Panc1 (cell line): ENCODE results near the gene FRMPD1. TPM values are rescaled to one million over a fixed set of nuclear protein-coding genes. Genes with fewer than 3 reads are reported as not detected.

ENCODE experiments used
- ATAC-seq: fragments of 200-7000 bp; cut with Tn5 transposase; 2 replicates; pipeline ENCODE4 v1.9.1; 2020; ENCODE audit warnings: mild to moderate bottlenecking, moderate library complexity
- BruUV-seq: library from RNA; stranded (reverse); fragments of 400-500 nt; replicated peaks from 2 replicates; lab custom pipeline; 2021; lab: Mats Ljungman, UMichigan
- CTCF ChIA-PET: fragments of 300-600 bp; sonication (Branson Sonifier 250); formaldehyde crosslinking; loops from one replicate; lab custom pipeline; 2022; ENCODE audit warnings: antibody characterized with exemption; lab: Charles Lee
- POLR2A ChIA-PET: fragments of 300-600 bp; sonication (Branson Sonifier 250); formaldehyde crosslinking; loops from one replicate; lab custom pipeline; 2022; ENCODE audit warnings: antibody characterized with exemption; lab: Charles Lee
- DNase-seq: peaks from one replicate; pipeline ENCODE4 v3.0.0-alpha.2; 2010; ENCODE audit warnings: low read depth, low spot score
- H3K27ac ChIP-seq: 2 replicates; pipeline ENCODE4 v1.5.1; 2011; ENCODE audit warnings: mild to moderate bottlenecking, low read length, inconsistent platforms
- H3K27me3 ChIP-seq: fragments of 200-500 bp; sonication (Bioruptor generic); 2 replicates; pipeline ENCODE4 v1.6.0; 2014; ENCODE audit warnings: low read length, inconsistent platforms; ENCODE audit not compliant: control insufficient read depth, insufficient read depth
- H3K36me3 ChIP-seq: fragments of 200-500 bp; sonication (Bioruptor generic); 2 replicates; pipeline ENCODE4 v1.5.1; 2014; ENCODE audit warnings: inconsistent platforms, mild to moderate bottlenecking, low read length, moderate library complexity; ENCODE audit not compliant: control insufficient read depth, insufficient read depth
- H3K4me1 ChIP-seq: 2 replicates; pipeline ENCODE4 v1.5.1; 2011; ENCODE audit warnings: inconsistent platforms, mild to moderate bottlenecking, low read length, moderate library complexity; ENCODE audit not compliant: control insufficient read depth, insufficient read depth
- H3K4me3 ChIP-seq, 2 experiments: 2 replicates each; pipeline ENCODE4 v1.5.1; 2011 to 2012; ENCODE audit warnings: low read depth in 2 of 2, low read length in 2 of 2, mild to moderate bottlenecking in 2 of 2, inconsistent platforms in 1 of 2, moderate library complexity in 1 of 2
- H3K9me3 ChIP-seq: fragments of 200-500 bp; sonication (Bioruptor generic); 2 replicates; pipeline ENCODE4 v1.5.1; 2014; ENCODE audit warnings: low read depth, mild to moderate bottlenecking, inconsistent platforms, low read length, moderate library complexity; ENCODE audit not compliant: control insufficient read depth, insufficient read depth
- CTCF ChIP-seq: fragments of 450-650 bp; IDR thresholded peaks from 2 replicates; pipeline ENCODE4 v1.5.1; 2017; ENCODE audit warnings: mild to moderate bottlenecking
- POLR2AphosphoS5 ChIP-seq: IDR thresholded peaks from 2 replicates; pipeline ENCODE4 v1.6.1; 2012; ENCODE audit warnings: mild to moderate bottlenecking, low read depth, low read length, moderate library complexity
- SIN3A ChIP-seq: IDR thresholded peaks from 2 replicates; pipeline ENCODE4 v1.6.1; 2012; ENCODE audit warnings: low read depth, mild to moderate bottlenecking, low read length, moderate library complexity, borderline replicate concordance; ENCODE audit not compliant: insufficient read depth
- TCF7L2 ChIP-seq: IDR thresholded peaks from 2 replicates; pipeline ENCODE4 v1.6.1; 2011; ENCODE audit warnings: mild to moderate bottlenecking, low read depth, low read length, inconsistent platforms
- in situ Hi-C: cut with HindIII; loops from 2 replicates; pipeline ENCODE4 v1.10.0; 2016; ENCODE audit warnings: low sequenced_read_pairs, low pct_unique_long_range_greater_than_20kb
- intact Hi-C: fragments of 100-400 bp; cut with micrococcal nuclease; formaldehyde crosslinking; loops from one replicate; pipeline ENCODE4 v1.10.0; 2022; ENCODE audit not compliant: unreplicated experiment
- total RNA-seq: library from RNA; stranded (reverse); gene quantifications from one replicate; pipeline ENCODE4 v1.2.1, GENCODE V29; 2021; ENCODE audit not compliant: unreplicated experiment
- TF ChIP-seq, protein P1 (sequence below), 2 experiments: IDR thresholded peaks; 2 replicates each; pipeline ENCODE4 v1.6.1; 2011 to 2012; ENCODE audit warnings: low read depth in 2 of 2, control low read depth in 1 of 2, low read length in 1 of 2, mild to moderate bottlenecking in 1 of 2, moderate library complexity in 1 of 2; ENCODE audit not compliant: insufficient read depth in 1 of 2

Gene FRMPD1
- total RNA-seq, 1 experiment from 2014 or later: 0.21 TPM

DNA sequence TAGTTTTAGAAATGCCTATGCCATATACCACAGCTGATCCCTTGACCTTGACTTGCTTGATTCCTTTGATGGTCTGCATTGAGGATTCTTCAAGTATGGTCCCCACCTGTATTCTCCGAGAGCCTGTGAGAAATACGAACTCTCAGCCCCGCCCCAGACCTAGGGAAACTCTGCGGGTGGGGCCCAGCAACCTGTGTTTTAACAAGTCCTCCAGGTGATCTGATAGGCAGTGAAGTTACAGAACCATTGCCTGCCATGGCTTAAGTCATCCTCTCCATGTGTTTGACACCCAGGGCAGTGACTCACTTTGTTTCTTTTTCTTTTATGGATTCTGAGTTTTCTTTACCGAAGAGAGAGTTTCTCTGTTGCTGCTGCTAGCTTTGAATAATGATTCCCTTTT is 18.5 kb downstream of the FRMPD1 start:
- ChIA-PET CTCF (interaction anchor here (1.3 kb wide), 1 partner anchor 13 kb away, joined by 3 read pairs; no protein-coding TSS in a partner anchor), POLR2A (no interaction called here)
- no peak overlapping the region for H3K27ac ChIP-seq
- DNase-seq (no peak), ATAC-seq (no peak)
- in situ Hi-C loops (no loop called here), intact Hi-C loops (no loop called here)
- TF ChIP-seq, protein P1, sequence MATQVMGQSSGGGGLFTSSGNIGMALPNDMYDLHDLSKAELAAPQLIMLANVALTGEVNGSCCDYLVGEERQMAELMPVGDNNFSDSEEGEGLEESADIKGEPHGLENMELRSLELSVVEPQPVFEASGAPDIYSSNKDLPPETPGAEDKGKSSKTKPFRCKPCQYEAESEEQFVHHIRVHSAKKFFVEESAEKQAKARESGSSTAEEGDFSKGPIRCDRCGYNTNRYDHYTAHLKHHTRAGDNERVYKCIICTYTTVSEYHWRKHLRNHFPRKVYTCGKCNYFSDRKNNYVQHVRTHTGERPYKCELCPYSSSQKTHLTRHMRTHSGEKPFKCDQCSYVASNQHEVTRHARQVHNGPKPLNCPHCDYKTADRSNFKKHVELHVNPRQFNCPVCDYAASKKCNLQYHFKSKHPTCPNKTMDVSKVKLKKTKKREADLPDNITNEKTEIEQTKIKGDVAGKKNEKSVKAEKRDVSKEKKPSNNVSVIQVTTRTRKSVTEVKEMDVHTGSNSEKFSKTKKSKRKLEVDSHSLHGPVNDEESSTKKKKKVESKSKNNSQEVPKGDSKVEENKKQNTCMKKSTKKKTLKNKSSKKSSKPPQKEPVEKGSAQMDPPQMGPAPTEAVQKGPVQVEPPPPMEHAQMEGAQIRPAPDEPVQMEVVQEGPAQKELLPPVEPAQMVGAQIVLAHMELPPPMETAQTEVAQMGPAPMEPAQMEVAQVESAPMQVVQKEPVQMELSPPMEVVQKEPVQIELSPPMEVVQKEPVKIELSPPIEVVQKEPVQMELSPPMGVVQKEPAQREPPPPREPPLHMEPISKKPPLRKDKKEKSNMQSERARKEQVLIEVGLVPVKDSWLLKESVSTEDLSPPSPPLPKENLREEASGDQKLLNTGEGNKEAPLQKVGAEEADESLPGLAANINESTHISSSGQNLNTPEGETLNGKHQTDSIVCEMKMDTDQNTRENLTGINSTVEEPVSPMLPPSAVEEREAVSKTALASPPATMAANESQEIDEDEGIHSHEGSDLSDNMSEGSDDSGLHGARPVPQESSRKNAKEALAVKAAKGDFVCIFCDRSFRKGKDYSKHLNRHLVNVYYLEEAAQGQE (IDR thresholded peaks at IDR 0.05; ENCODE audit: insufficient read depth in 1 of 2, low read depth in 2 of 2, low read length in 1 of 2): no peak
- no peak for TF ChIP-seq CTCF
- no peak for TF ChIP-seq SIN3A
- no peak for TF ChIP-seq POLR2AphosphoS5
- no peak for TF ChIP-seq TCF7L2
- H3K4me3 ChIP-seq: no peak overlapping the region
- no peaks in the 10 kb centered on the region for H3K36me3 ChIP-seq
- peaks cover 37% of the 10 kb centered on the region for H3K27me3 ChIP-seq
- no peaks in the 10 kb centered on the region for H3K9me3 ChIP-seq
- BruUV-seq: no TSS peak
- H3K4me1 ChIP-seq: no peaks in the 10 kb centered on the region

GRCh38 chr9:37675661-37676060 is 24.9 kb downstream of the FRMPD1 start:
- in situ Hi-C loops (no loop called here), intact Hi-C loops (no loop called here)
- ChIA-PET CTCF (no interaction called here), POLR2A (no interaction called here)
- no peaks in the 10 kb centered on the region for H3K9me3 ChIP-seq
- H3K4me3 ChIP-seq: no peak overlapping the region
- TF ChIP-seq TCF7L2: no peak
- TF ChIP-seq SIN3A: no peak
- no peak for TF ChIP-seq CTCF
- no peak for TF ChIP-seq POLR2AphosphoS5
- TF ChIP-seq, protein P1 (IDR thresholded peaks at IDR 0.05; ENCODE audit: insufficient read depth in 1 of 2, low read depth in 2 of 2, low read length in 1 of 2): no peak
- no peak overlapping the region for H3K27ac ChIP-seq
- DNase-seq (no peak), ATAC-seq (no peak)
- H3K4me1 ChIP-seq: no peaks in the 10 kb centered on the region
- H3K36me3 ChIP-seq: no peaks in the 10 kb centered on the region
- H3K27me3 ChIP-seq: peaks cover 15% of the 10 kb centered on the region
- BruUV-seq: no TSS peak
